GM12875 (cell line): ENCODE data around the gene KCNB1.

Experiments used
- H3K4me3 ChIP-seq: one replicate; pipeline ENCODE4 v1.5.1; 2011; ENCODE audit warnings: low read depth, low read length, control low read depth
- TF ChIP-seq, protein P1 (sequence below): IDR thresholded peaks from 2 replicates; pipeline ENCODE4 v1.5.1; 2011; ENCODE audit warnings: low read depth, mild to moderate bottlenecking, control low read depth, inconsistent platforms, low read length, moderate library complexity, borderline replicate concordance; ENCODE audit not compliant: insufficient read depth

KCNB1 gene

DNA sequence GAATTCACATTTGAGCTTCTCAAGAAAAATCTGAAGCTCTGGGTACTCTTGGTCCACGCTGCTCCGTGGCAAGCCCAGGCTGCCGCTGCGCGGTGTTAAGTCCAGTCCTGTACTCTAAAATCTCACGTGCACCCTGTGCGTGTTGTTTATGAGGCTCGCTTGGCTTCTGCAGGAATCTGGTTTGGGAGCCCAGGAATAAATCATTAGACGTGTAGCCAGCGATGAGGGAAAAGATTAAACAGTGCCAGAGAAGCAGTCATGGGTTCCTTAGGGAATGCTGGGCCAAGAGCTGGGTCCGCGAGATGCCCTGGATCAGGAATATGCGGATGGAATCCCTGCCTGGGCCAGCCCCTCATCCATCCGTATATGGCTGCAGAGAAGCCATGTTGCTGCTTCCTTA lies 87.3 kb downstream of the KCNB1 start:
- TF ChIP-seq, protein P1, sequence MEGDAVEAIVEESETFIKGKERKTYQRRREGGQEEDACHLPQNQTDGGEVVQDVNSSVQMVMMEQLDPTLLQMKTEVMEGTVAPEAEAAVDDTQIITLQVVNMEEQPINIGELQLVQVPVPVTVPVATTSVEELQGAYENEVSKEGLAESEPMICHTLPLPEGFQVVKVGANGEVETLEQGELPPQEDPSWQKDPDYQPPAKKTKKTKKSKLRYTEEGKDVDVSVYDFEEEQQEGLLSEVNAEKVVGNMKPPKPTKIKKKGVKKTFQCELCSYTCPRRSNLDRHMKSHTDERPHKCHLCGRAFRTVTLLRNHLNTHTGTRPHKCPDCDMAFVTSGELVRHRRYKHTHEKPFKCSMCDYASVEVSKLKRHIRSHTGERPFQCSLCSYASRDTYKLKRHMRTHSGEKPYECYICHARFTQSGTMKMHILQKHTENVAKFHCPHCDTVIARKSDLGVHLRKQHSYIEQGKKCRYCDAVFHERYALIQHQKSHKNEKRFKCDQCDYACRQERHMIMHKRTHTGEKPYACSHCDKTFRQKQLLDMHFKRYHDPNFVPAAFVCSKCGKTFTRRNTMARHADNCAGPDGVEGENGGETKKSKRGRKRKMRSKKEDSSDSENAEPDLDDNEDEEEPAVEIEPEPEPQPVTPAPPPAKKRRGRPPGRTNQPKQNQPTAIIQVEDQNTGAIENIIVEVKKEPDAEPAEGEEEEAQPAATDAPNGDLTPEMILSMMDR, result no peak
- H3K4me3 ChIP-seq, result no peak overlapping the region

DNA sequence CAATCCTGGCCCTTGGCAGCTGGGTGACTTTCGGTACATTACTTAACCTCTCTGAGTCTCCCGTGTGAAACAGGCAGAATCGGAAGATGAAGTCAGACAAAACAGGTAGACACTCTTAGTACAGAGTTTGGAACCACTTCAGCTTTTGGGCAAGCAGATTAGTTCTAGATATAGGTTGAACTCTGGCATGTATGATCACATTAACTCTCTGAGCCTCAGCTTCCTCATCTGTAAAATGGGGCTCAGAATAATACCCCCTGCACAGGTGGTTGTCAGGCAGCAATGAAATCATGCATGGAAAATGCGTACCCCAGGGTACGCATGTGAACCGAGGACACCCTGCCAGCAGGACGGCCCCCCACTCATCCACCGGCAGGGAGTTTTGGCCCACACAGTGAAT lies 87.7 kb downstream of the KCNB1 start:
- TF ChIP-seq, protein P1, result no peak
- H3K4me3 ChIP-seq, result no peak overlapping the region

DNA sequence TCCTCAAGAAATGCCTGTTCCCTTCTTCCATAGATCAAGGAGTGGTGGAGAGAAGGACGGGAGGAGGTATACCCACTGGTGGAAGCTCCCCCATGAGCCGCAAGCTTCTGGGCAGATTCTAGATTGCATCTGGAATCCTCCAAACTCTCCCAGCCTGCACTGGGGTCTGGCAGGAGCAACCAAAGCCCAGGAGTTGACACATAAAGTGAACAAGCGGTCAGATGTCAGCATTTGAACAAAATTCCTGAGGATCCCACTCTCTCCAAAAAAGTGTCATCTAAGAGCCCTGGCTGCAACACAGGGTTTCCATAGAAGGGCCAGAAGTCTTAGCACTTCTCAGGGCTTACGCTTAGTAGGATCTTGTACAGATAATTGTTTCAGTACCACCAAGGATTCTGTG lies 88.2 kb downstream of the KCNB1 start:
- TF ChIP-seq, protein P1, result no peak
- no peak overlapping the region for H3K4me3 ChIP-seq

DNA sequence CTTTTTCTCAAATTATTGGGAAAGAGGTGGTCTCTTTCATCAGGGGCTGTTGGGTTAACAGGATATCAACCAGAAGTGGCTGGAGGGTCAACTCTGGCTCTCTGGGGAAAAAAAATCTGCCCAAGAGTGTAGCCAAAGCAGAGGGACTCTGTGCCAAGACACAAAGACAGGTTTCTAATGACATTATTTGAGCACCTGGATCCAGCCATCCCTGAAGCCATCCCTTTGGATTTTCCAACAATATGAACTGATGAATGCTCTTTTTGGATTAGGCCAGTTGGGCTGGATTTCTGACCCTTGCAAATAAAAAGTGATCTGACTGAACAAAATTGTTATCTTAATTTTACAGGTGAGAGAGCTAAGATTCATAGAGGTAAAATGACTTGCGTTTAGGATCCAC lies 88.7 kb downstream of the KCNB1 start:
- H3K4me3 ChIP-seq, result no peak overlapping the region
- TF ChIP-seq, protein P1, result no peak

DNA sequence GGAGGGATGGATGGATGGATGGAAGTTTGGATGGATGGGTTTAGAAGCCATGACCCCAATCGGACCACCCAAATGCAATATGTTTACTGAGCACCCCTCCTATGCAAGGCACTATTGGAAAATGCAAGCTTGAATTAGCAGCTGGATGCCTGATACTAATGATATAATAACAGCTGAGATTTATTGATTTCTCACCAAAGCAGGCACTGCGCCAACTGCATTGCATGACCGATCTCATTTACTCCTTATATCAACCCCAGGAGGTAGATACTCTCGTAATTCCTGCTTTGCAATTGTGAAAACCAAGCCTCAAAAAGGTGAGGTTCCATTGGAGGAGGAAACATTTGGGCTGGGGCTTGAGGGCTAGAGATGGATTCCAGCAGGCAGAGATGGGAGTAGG lies 89.7 kb downstream of the KCNB1 start:
- TF ChIP-seq, protein P1, result no peak
- no peak overlapping the region for H3K4me3 ChIP-seq

DNA sequence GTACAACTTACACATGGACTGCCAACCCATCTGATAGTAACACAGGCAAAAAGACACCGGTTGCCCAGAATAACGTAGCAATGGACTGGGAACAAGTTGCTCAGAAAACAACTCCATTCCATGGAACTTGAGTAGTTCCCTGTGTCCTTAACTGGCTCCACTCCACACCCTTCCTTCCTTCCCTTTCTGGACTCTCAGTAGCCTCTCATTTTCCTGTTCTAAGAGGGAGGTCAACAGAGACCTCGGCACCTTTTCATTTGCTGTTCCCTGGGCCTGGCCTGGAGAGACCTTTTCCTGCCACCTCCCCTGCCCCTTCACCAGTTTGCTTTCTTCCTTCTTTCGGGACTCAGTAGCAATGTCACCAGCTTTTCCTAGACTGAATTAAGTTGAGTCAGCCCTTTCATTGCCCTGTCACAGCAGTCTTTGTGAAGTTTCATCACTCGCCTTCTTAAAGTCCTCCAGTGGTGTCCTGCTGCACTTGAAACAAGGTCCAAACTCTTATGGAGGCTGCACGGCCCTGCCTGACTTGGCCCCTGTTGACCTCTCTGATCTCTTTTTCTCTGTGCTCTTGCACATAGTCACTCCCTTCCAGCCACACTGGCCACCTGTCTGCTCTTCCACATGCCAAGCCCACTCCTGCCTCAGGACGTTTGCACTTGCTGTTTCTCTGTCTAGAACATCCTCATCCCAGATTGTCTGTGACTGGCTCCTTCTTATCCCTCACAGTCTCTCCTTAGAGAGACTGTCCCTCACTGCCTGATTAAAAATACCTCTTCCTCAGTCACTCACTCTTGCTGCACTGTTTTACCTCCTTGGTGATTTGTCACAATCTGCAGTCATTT lies 90.8 kb downstream of the KCNB1 start:
- no peak overlapping the region for H3K4me3 ChIP-seq
- TF ChIP-seq, protein P1, result no peak

DNA sequence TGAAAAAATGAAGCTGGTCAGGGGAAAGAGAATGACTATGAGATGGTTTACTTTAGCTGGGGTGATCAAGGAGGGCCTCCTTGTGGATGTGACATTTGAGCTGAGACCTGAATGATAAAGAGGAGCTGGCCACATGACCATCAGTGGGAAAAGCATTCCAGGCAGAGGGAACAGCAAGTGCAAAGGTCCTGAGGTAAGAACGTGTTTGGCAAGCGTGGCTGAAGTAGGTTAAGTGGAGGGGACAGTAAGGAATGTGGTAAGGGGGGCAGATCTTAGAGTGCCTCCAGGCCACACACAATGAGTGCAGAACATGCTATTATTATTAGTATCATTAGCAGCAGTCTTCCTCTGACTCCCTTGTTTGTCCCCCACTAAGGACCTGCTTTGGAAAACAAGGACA lies 92.6 kb downstream of the KCNB1 start:
- TF ChIP-seq, protein P1, result no peak
- H3K4me3 ChIP-seq, result no peak overlapping the region
